Measurements from ENCODE around the gene ARNT2. TPM values are rescaled to one million over a fixed set of nuclear protein-coding genes. Genes with fewer than 3 reads are reported as not detected.

ARNT2 gene
- total and polyA plus RNA-seq, 10 of the 15 experiments (the other 5 are each of a cell fraction or from before 2014, with no cell fraction given) = 0.07 to 0.49 (median 0.09) TPM; not detected in 6

- ATAC-seq = no peak
- no peak overlapping the region for H2AFZ ChIP-seq (ENCODE audit: control insufficient read depth, low read depth, low read length)
- ChIA-PET POLR2A (no interaction called here), RAD21 (ENCODE audit: unreplicated experiment) (no interaction called here), SMC1A (ENCODE audit: uncharacterized antibody, unreplicated experiment) (no interaction called here), CTCF (interaction anchor here (1.1 kb wide), 1 partner anchor 179 kb away, joined by 3 read pairs; no protein-coding TSS in a partner anchor)
- no peaks in the 10 kb centered on the region for H4K20me1 ChIP-seq (ENCODE audit: control insufficient read depth, insufficient read depth)
- H3K9me3 ChIP-seq (replicated peaks; ENCODE audit: control insufficient read depth, insufficient read depth, low read length) = no peaks in the 10 kb centered on the region
- TF ChIP-seq ZNF207 (IDR thresholded peaks at IDR 0.05; ENCODE audit: borderline replicate concordance) (no peak), POLR2AphosphoS2 (IDR thresholded peaks at IDR 0.05; ENCODE audit: low read depth, low read length) (no peak), RBBP5 (conservative IDR thresholded peaks at IDR 0.05) (no peak), PAX5 (IDR thresholded peaks at IDR 0.05; ENCODE audit: borderline replicate concordance, low read depth, low read length) (no peak), ZBED1 (IDR thresholded peaks at IDR 0.05; ENCODE audit: borderline replicate concordance) (no peak), CTCF (IDR thresholded peaks at IDR 0.05 in 2 of 3, conservative IDR thresholded peaks at IDR 0.05 in 1 of 3; ENCODE audit: control insufficient read depth in 2 of 3, extremely low read depth in 1 of 3, insufficient read depth in 1 of 3, low read depth in 3 of 3, low read length in 3 of 3) (no peak), SMAD1 (IDR thresholded peaks at IDR 0.05; ENCODE audit: low read depth, partially characterized antibody) (no peak)
- H3K4me3 ChIP-seq = no peak overlapping the region
- no peaks in the 10 kb centered on the region for H3K36me3 ChIP-seq (ENCODE audit: control insufficient read depth in 2 of 2, insufficient read depth in 2 of 2, low read length in 1 of 2)
- intact Hi-C loops (cut with micrococcal nuclease; ENCODE audit: unreplicated experiment) = no loop called here
- peaks cover 0 to 1% of the 10 kb centered on the region in 2 experiments; a peak in 3 of 4 replicates for H3K27me3 ChIP-seq (replicated peaks in 1 of 2; ENCODE audit: control insufficient read depth in 2 of 2, insufficient read depth in 2 of 2, low read length in 1 of 2)
- BruUV-seq (replicated peaks) = no TSS peak
- no peaks in the 10 kb centered on the region for H3K4me1 ChIP-seq (ENCODE audit: control insufficient read depth, insufficient read depth, low read length)
- H3K9ac ChIP-seq (ENCODE audit: control insufficient read depth, insufficient read depth, low read length) = no peak overlapping the region
- H3K79me2 ChIP-seq (ENCODE audit: control insufficient read depth, insufficient read depth, low read length) = no peaks in the 10 kb centered on the region
- no peak overlapping the region for H3K4me2 ChIP-seq (ENCODE audit: control insufficient read depth, insufficient read depth)
- WGBS (ENCODE audit: insufficient coverage, insufficient replicate concordance, low lambda C conversion rate, missing lambda C conversion rate) = 52% methylated on average over 10 of the region's 10 CpGs
- FAIRE-seq = no peak
- no peak for DNase-seq (ENCODE audit: low read depth, low spot score)
- in situ Hi-C loops (cut with MboI) = no loop called here
- no peak overlapping the region for H3K27ac ChIP-seq (ENCODE audit: control insufficient read depth, insufficient read depth)
Observed at GRCh38 chr15:80597076-80597475, 192.9 kb downstream of the ARNT2 start.

Measured in GM12878 (cell line).